HG03575 (cell line): ENCODE data around the gene ABHD8.

Experiments
- ATAC-seq: cut with Tn5 transposase; IDR thresholded peaks from one replicate; pipeline ENCODE4 v1.9.1; 2021; ENCODE audit not compliant: unreplicated experiment, insufficient number of reproducible peaks, low FRiP score; ENCODE audit errors: extremely low read depth

Gene ABHD8, protein sequence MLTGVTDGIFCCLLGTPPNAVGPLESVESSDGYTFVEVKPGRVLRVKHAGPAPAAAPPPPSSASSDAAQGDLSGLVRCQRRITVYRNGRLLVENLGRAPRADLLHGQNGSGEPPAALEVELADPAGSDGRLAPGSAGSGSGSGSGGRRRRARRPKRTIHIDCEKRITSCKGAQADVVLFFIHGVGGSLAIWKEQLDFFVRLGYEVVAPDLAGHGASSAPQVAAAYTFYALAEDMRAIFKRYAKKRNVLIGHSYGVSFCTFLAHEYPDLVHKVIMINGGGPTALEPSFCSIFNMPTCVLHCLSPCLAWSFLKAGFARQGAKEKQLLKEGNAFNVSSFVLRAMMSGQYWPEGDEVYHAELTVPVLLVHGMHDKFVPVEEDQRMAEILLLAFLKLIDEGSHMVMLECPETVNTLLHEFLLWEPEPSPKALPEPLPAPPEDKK

GRCh38 chr19:17303167-17303939 is at the start of gene ABHD8:
Gene ABHD8 (minus strand): TSS chr19:17303425. CDS start chr19:17301616, 1,809 bp downstream.
- no peak for ATAC-seq

DNA sequence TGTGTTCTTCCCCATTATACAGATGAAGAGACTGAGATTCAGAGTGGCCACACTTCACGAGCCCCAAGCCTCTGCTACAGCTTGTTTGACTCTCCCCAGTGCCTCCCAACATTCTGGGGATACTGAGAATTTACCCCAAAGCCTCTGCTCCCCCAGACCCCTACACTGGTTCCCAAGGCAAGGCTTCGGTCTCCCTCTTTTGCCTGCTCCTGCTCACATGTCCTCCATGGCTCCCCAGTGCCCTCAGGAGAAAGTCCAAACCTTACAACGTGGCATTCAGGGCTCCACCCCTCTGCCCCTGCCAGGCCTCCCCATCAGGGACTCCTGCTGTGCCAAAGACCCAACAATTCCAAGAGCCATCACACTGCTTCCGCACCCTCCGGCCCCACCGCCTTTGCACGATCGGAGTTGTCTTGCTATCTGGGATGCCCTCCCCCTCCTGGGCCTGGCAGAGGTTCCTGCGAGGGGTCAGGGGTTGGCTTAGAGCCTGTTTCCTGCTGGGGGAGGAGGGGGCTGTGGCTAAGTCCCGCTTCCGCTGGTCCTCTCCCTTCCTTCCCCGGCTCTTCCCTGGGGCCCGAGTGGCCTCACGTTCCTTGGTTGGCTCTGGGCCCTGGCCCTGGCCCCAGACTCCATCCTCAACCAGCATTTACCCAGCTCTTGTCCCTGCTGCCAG is 49.5 kb upstream of the ABHD8 start:
- no peak for ATAC-seq

- no peak for ATAC-seq
These were observed 48.7 kb upstream of the ABHD8 start for GRCh38 chr19:17351815-17352435.

GRCh38 chr19:17348700-17349099 is 45.5 kb upstream of the ABHD8 start:
- no peak for ATAC-seq

GRCh38 chr19:17347877-17348276 is 44.7 kb upstream of the ABHD8 start:
- no peak for ATAC-seq

DNA sequence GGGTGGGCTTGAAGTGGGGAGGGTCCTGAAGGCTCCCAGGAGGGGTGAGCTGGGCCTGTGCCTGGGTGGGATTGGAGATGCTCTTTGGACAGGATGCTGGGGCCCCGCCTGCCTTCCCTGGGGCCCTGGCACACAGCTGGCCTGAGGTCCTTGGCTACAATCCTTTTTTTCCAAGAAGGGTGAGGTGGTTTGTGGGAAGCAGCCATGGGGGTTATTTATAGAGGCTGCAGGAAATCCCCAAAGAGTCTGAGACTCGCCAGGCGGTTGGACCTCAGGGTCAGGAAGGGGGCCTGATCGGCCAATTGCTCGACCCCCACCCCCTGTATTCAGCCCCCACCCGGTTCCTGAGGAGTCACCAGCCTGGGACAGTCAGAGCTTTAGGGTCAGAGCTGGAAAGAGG is 44.1 kb upstream of the ABHD8 start:
- no peak for ATAC-seq

DNA sequence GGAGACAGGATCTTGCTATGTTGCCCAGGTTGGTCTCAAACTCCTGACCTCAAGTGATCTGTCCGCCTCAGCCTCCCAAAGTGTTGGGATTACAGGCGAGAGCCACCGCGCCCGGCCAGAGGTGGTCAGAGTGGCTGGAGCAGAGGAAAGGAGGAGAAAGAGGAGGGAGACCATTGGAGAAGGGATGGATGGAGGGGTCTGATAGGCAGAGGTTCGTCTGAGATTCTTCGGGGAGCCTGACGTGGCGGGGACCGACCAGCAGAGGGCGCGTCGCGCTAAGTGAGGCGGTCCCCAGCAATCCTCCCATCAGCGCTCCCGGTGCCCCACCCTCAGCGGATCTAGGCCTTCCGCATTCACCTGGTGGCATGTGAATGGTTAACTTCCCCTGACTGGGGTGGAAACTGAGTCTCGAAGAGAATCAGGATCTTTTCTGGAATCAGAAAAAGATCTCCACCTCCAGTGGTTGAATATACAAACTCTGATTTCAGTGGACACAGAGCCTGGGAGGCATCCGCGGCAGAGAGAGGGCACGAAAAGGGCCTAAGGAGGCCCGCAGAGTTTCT is 43.0 kb upstream of the ABHD8 start:
- ATAC-seq: no peak

GRCh38 chr19:17341845-17342244 is 38.6 kb upstream of the ABHD8 start:
- no peak for ATAC-seq

GRCh38 chr19:17341386-17341785 is 38.2 kb upstream of the ABHD8 start:
- no peak for ATAC-seq

DNA sequence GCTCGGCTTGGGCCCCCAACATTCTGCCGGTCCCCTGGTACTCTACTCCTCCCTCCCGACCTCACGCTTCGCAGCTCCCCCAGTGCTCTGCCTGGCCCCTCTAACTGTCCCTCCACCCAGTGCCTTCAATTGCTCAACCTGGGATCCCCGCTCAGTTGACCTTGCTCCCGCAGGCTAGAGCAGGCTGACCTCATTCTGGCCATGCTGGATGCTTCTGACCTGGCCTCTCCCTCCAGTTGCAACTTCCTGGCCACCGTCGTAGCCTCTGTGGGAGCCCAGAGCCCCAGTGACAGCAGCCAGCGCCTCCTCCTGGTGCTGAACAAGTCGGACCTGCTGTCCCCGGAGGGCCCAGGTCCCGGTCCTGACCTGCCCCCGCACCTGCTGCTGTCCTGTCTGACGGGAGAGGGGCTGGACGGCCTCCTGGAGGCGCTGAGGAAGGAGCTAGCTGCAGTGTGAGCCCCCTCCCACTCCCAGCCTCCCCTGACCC is 37.7 kb upstream of the ABHD8 start:
- no peak for ATAC-seq

- ATAC-seq: no peak
These were observed 37.2 kb upstream of the ABHD8 start for GRCh38 chr19:17340302-17340870.

- no peak for ATAC-seq
These were observed 36.0 kb upstream of the ABHD8 start for GRCh38 chr19:17339088-17339741.

GRCh38 chr19:17338433-17339078 is 35.3 kb upstream of the ABHD8 start:
- ATAC-seq: no peak

GRCh38 chr19:17337675-17338432 is 34.6 kb upstream of the ABHD8 start:
- no peak for ATAC-seq

DNA sequence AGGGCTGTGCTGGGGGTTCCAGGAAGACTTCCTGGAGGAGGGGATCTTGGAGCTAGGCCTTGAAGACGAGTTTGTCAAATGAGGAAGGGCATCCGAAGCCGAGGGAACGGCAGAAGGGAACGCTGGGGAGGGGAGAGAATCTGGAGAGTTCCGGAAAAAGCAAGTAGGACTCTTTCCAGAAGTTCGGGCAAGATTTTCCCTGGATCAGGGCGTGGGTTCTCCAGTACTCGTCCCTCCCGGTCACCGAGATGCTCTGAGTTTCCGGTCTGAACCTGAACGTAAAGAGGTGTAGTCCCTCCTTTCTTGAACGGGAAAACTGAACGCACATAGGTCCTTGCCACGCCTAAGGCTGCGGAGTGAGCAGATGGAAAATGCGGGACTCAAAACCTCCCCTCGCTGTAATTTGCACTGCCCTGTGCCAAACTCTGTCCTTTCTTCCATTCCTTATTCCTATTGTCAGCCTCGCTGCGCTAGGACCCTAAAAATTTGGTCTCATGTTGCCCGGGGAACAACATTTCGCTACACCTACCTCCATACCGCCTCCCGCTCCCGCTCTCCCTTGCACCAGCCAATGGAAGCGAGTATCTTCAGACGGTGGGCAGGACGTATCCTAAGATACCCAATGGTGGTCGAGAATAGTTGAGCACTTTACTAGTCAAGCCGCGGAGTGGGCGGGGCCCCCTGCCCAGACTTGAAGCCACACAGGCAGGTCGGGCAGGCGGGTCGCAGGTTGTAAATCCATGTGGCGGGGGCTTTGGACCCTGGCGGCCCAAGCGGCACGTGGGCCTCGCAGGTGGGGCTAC is 33.8 kb upstream of the ABHD8 start, which contains the start of gene GTPBP3:
Gene GTPBP3, plus strand, starts transcription at position 682 of the 803 bp plus-strand sequence. Its CDS starts 59 bp downstream, at position 741.
- ATAC-seq: peak; percentile 69

GRCh38 chr19:17335575-17335974 is 32.4 kb upstream of the ABHD8 start:
- ATAC-seq: no peak
